Lung (tissue), 12 donors: ENCODE data around the gene AMIGO2. TPM values are rescaled to one million over a fixed set of nuclear protein-coding genes. Genes with fewer than 3 reads are reported as not detected.

Source experiments
- ATAC-seq: fragments of 200-7000 bp; cut with Tn5 transposase; one replicate; pipeline ENCODE4 v1.9.1; 2020; ENCODE audit warnings: moderate number of reproducible peaks; ENCODE audit not compliant: insufficient read depth, low FRiP score
- DNase-seq, 3 donors: peaks; one replicate each; pipeline ENCODE4 v3.0.0-alpha.2; 2013 to 2017
- H3K27ac ChIP-seq, 2 donors: one replicate each; pipeline ENCODE4 v1.5.1; 2013; ENCODE audit warnings: mild to moderate bottlenecking in 2 of 2, moderate library complexity in 2 of 2, control low read depth in 1 of 2, inconsistent platforms in 1 of 2, low read depth in 1 of 2, low read length in 1 of 2
- H3K27me3 ChIP-seq, 3 donors: one replicate each; pipeline ENCODE4 v1.5.1; 2013; ENCODE audit warnings: low read length in 2 of 3; ENCODE audit not compliant: control insufficient read depth in 3 of 3, insufficient read depth in 3 of 3
- H3K36me3 ChIP-seq, 4 donors: one replicate each; pipeline ENCODE4 v1.5.1; 2013; ENCODE audit warnings: low read length in 4 of 4, mild to moderate bottlenecking in 1 of 4, moderate library complexity in 1 of 4; ENCODE audit not compliant: control insufficient read depth in 4 of 4, insufficient read depth in 4 of 4
- H3K4me1 ChIP-seq, 5 donors: one replicate each; pipeline ENCODE4 v1.5.1; 2013; ENCODE audit warnings: low read length in 5 of 5, mild to moderate bottlenecking in 2 of 5, moderate library complexity in 1 of 5; ENCODE audit not compliant: control insufficient read depth in 5 of 5, insufficient read depth in 5 of 5
- H3K4me3 ChIP-seq: one replicate; pipeline ENCODE4 v1.5.1; 2013; ENCODE audit warnings: mild to moderate bottlenecking, control low read depth, moderate library complexity
- H3K9ac ChIP-seq, 2 donors: one replicate each; pipeline ENCODE4 v1.5.1; 2013; ENCODE audit warnings: low read length in 2 of 2, control low read depth in 1 of 2; ENCODE audit not compliant: insufficient read depth in 1 of 2
- H3K9me3 ChIP-seq, 4 donors: one replicate each; pipeline ENCODE4 v1.5.1; 2013; ENCODE audit warnings: low read length in 3 of 4, mild to moderate bottlenecking in 1 of 4, moderate library complexity in 1 of 4; ENCODE audit not compliant: control insufficient read depth in 4 of 4, insufficient read depth in 3 of 4
- WGBS, 2 donors: extraction: QIAGEN DNeasy Blood & Tissue Kit; methylation state at CpG; one replicate each; pipeline ENCODE4 v1.1.7; 2013; 5-methylcytosine and 5-hydroxymethylcytosine counted together
- polyA plus RNA-seq, 2 donors: library from polyadenylated mRNA; stranded (reverse); fragments of 200-250 nt; gene quantifications; one replicate each; pipeline ENCODE4 v1.2.1, GENCODE V29; 2013
- total RNA-seq, 2 donors: library from RNA; depleted of rRNA in 1 of 2; stranded (reverse); fragments of >200 nt in 1 of 2; gene quantifications; one replicate each; pipeline ENCODE4 v1.2.1, GENCODE V29; 2014 to 2021
- TF ChIP-seq, protein P1 (sequence below): IDR thresholded peaks from 2 replicates; pipeline ENCODE4 v1.5.1; 2012; ENCODE audit warnings: mild to moderate bottlenecking; ENCODE audit errors: control extremely low read depth, extremely low read depth
- donor health status: control.
- donor health status: control.
- donor health status: Bipolar disorder and iron deficiency.
- donor health status: healthy.
- donor health status: DM: yes; HTN: yes; CAD: no.

The AMIGO2 gene
- total and polyA plus RNA-seq, 4 donors, result 5.7 to 17.7 (median 7.8) TPM

DNA sequence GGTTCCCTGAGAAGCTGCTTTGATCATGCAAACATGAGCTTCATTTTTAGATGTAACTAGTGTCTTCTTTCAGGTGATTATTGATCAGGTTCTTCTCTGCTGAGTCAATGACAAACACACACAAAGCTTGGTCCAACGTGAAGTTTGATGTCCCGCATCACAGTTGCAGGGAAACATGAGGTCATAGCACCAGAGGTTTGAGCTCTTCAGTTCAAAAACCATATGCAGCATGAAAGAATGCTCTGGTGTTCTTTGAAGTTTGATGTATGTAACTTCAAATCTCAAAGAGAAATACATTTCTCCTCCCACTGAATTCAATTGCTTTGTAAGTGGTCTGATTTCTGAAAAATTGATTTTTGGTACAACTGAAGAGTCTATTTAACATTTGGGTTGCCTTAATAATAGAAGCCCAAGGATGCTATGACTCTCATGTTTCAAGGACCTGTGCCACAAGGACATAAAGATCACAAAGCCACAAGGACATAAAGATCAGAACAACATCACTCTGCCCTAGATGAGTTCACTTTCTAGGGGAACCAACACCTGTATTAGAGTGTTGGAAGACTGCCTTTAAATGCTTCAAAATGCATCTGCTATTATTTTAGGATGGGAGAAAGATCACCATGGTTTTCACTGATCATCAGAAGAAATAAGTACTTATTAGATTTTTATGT lies 31.1 kb upstream of the AMIGO2 start:
- TF ChIP-seq, protein P1, sequence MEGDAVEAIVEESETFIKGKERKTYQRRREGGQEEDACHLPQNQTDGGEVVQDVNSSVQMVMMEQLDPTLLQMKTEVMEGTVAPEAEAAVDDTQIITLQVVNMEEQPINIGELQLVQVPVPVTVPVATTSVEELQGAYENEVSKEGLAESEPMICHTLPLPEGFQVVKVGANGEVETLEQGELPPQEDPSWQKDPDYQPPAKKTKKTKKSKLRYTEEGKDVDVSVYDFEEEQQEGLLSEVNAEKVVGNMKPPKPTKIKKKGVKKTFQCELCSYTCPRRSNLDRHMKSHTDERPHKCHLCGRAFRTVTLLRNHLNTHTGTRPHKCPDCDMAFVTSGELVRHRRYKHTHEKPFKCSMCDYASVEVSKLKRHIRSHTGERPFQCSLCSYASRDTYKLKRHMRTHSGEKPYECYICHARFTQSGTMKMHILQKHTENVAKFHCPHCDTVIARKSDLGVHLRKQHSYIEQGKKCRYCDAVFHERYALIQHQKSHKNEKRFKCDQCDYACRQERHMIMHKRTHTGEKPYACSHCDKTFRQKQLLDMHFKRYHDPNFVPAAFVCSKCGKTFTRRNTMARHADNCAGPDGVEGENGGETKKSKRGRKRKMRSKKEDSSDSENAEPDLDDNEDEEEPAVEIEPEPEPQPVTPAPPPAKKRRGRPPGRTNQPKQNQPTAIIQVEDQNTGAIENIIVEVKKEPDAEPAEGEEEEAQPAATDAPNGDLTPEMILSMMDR, result no peak
- ATAC-seq (no peak), DNase-seq (no peak)
- no peak overlapping the region for H3K4me3 ChIP-seq
- no peaks in the 10 kb centered on the region for H3K27me3 ChIP-seq
- 91 to 97% methylated on average over 2 of the region's 2 CpGs for WGBS, 2 donors
- peaks cover 0 to 2% (median 0%) of the 10 kb centered on the region in 4 donors for H3K36me3 ChIP-seq
- H3K9ac ChIP-seq, result no peak overlapping the region
- H3K9me3 ChIP-seq, result peaks cover 0 to 2% (median 0%) of the 10 kb centered on the region in 4 donors
- no peak overlapping the region for H3K27ac ChIP-seq
- H3K4me1 ChIP-seq, result no peaks in the 10 kb centered on the region

DNA sequence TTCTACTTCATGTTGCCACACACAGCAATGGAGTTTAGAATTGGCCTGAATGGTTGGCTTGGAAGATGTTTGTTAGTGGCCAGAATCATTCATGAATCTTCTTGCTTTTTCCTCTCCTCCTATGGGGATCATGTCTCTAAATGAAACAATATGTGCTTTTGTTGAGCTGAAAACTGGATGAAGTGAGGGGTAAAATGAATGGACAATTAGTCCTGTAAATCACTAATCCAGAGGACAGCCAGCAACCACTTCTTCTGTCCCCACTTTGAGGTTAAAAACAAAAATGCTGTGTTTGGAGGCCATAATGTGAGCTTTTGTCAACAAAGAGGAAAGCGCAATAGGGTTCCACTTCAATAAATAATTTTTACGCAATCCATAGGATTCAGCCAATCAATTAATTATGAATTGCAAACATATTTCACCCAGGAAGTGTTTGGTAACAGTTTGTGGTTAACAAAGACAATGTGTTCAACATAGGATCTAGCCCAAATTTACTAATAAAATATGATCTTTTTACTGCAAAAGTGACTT lies 30.3 kb upstream of the AMIGO2 start:
- Histone ChIP-seq H3K27me3 (no peaks in the 10 kb centered on the region), H3K9me3 (peaks cover 0 to 2% (median 0%) of the 10 kb centered on the region in 4 donors), H3K4me3 (no peak overlapping the region), H3K9ac (no peak overlapping the region), H3K4me1 (no peaks in the 10 kb centered on the region), H3K36me3 (peaks cover 0 to 2% (median 0%) of the 10 kb centered on the region in 4 donors), H3K27ac (no peak overlapping the region)
- DNase-seq (no peak), ATAC-seq (no peak)
- 91 to 96% methylated on average over 2 of the region's 2 CpGs for WGBS, 2 donors
- TF ChIP-seq, protein P1, result no peak

DNA sequence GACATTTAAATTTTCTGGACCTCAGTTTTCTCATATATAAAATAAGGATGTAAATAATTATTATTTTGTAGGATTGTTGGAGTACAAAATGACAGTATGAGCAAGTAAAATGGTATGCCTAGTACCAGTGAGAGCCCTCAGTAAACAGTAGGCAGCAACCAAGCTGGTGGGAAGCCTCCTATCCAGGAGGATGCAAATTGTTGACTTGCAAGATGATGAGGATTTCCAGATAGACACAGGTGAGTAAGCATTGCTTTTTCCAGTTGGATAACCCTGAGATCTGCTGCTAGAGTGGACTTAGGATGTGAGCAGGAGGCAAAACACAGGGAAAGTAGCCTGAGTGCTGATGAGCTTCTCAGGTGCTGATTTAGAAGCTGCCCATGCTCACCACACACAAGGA lies 28.2 kb upstream of the AMIGO2 start:
- Histone ChIP-seq H3K27me3 (no peaks in the 10 kb centered on the region), H3K36me3 (peaks cover 0 to 2% (median 0%) of the 10 kb centered on the region in 4 donors), H3K9ac (no peak overlapping the region), H3K27ac (no peak overlapping the region), H3K4me3 (no peak overlapping the region), H3K9me3 (peaks cover 0 to 2% (median 0%) of the 10 kb centered on the region in 4 donors), H3K4me1 (no peaks in the 10 kb centered on the region)
- ATAC-seq (no peak), DNase-seq (no peak)
- TF ChIP-seq, protein P1, result no peak

DNA sequence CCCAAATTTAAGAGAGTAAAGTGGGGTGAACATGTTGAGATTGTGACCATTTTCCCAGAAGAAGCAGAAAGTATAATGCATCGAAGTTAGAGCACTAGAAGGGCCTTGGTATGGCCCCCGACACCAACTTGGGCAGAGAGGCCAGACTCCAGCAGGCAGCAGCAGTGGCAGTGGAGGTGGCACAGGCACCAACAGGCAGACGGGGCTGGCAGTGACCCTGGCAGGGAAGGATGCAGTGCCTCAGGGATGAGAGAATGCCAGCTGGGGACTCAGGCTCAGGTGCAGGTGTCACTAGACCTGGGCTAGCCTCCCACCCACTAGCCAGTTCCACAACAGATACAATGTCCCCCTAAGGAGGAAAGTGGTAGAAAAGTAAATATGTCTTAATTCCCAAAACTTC lies 27.7 kb upstream of the AMIGO2 start:
- H3K36me3 ChIP-seq, result peaks cover 0 to 2% (median 0%) of the 10 kb centered on the region in 4 donors
- H3K27me3 ChIP-seq, result no peaks in the 10 kb centered on the region
- WGBS, 2 donors, result 96% methylated on average over 3 of the region's 3 CpGs
- no peak overlapping the region for H3K4me3 ChIP-seq
- no peak overlapping the region for H3K27ac ChIP-seq
- peaks cover 0 to 2% (median 0%) of the 10 kb centered on the region in 4 donors for H3K9me3 ChIP-seq
- no peaks in the 10 kb centered on the region for H3K4me1 ChIP-seq
- ATAC-seq (no peak), DNase-seq (no peak)
- TF ChIP-seq, protein P1, result no peak
- H3K9ac ChIP-seq, result no peak overlapping the region
